ENCODE data around the gene MEF2B.

GRCh38 chr19:19179548-19180441, 9.7 kb upstream of the MEF2B start:
- TF ChIP-seq CTCF (IDR thresholded peaks at IDR 0.05) (no peak), POLR2A (IDR thresholded peaks at IDR 0.05) (no peak)

Data from Peyer's patch (tissue), 4 donors.